Body of pancreas (tissue), 4 donors: ENCODE measurements around the gene GNGT2. TPM values are rescaled to one million over a fixed set of nuclear protein-coding genes. Genes with fewer than 3 reads are reported as not detected.

Source experiments
- ATAC-seq: fragments of 150-250 bp; one replicate; pipeline ENCODE4 v1.9.1; 2016
- DNase-seq, 4 donors: peaks; one replicate each; pipeline ENCODE4 v3.0.0-alpha.2; 2019
- H3K27ac ChIP-seq, 4 donors: fragments of 200-600 bp; sonication (generic); 1 replicate in 3 of 4; 2 replicates in 1 of 4; pipeline versions ENCODE4 v1.5.1 to v1.6.1; 2016 to 2019; ENCODE audit warnings: mild to moderate bottlenecking in 1 of 4, mixed read lengths in 1 of 4, moderate library complexity in 1 of 4
- H3K27me3 ChIP-seq, 2 donors: fragments of 200-600 bp; sonication (generic); one replicate each; pipeline ENCODE4 v1.6.0; 2016; ENCODE audit warnings: mild to moderate bottlenecking in 1 of 2
- H3K36me3 ChIP-seq, 2 donors: fragments of 200-600 bp; sonication (generic); replicated peaks in 1 of 2; 2 replicates each; pipeline ENCODE4 v1.5.1; 2016; ENCODE audit warnings: low read depth in 2 of 2; ENCODE audit not compliant: insufficient read depth in 1 of 2
- H3K4me1 ChIP-seq: fragments of 200-600 bp; sonication (generic); one replicate; pipeline ENCODE4 v1.6.0; 2016
- H3K4me3 ChIP-seq, 2 donors: fragments of 200-600 bp; sonication (generic); 1 replicate in 1 of 2; 2 replicates in 1 of 2; pipeline ENCODE4 v1.5.1; 2016 to 2019
- H3K9me3 ChIP-seq, 3 donors: fragments of 200-600 bp; sonication (generic); 1 replicate in 2 of 3; 2 replicates in 1 of 3; pipeline ENCODE4 v1.5.1; 2016
- POLR2A ChIP-seq, 3 donors: fragments of 450-650 bp; IDR thresholded peaks; one replicate each; pipeline ENCODE4 v1.6.1; 2016; ENCODE audit warnings: antibody characterized with exemption in 3 of 3, mild to moderate bottlenecking in 2 of 3
- WGBS, 2 donors: methylation state at CpG; one replicate each; pipeline ENCODE4 v1.1.5; 2017; 5-methylcytosine and 5-hydroxymethylcytosine counted together
- intact Hi-C: fragments of 100-400 bp; cut with DNase I; formaldehyde crosslinking; loops from one replicate; pipeline ENCODE4 v1.15.1; 2023
- total RNA-seq, 2 donors: library from RNA; depleted of rRNA; stranded (reverse); fragments of >200 nt; gene quantifications; one replicate each; pipeline ENCODE4 v1.1.0, GENCODE V29; 2016
- TF ChIP-seq, protein P1 (sequence below), 7 experiments: fragments of 450-650 bp in 4 of 7; fragments of 200-600 bp in 3 of 7; sonication (generic) in 3 of 7; IDR thresholded peaks; one replicate each; pipeline ENCODE4 v1.5.1; 2016 to 2019; ENCODE audit warnings: antibody characterized with exemption in 7 of 7

Gene GNGT2
- total RNA-seq, 2 donors from 2014 or later = 16.8 TPM; not detected in 1

DNA sequence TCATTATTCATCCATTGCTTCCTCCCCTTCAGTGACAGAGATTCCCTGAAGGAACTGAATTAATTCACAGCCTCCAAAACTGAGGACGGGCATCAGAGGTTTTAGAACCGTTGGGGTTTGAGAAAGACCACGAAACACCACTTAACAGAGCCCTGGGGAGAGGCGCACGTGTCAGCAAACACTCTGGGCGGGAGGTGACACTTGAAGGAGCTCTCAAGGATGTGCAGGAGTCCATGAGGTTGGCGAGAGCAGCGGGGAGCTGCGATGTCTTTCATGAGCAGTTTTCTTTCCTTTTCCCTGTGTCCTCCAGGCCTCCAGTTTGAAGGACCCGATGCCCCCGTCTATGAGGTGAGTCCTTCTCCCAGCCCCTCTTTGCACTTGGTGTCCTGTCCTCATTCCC is 54.1 kb downstream of the GNGT2 start:
- H3K4me1 ChIP-seq = no peaks in the 10 kb centered on the region
- no peaks in the 10 kb centered on the region for H3K36me3 ChIP-seq
- WGBS, 2 donors = 57% methylated on average over 10 to 11 of the region's 11 CpGs
- H3K4me3 ChIP-seq = no peak overlapping the region
- DNase-seq = no peak
- intact Hi-C loops = no loop called here
- H3K27ac ChIP-seq = no peak overlapping the region
- peaks cover 0 to 3% of the 10 kb centered on the region in 2 donors for H3K27me3 ChIP-seq
- TF ChIP-seq, protein P1, sequence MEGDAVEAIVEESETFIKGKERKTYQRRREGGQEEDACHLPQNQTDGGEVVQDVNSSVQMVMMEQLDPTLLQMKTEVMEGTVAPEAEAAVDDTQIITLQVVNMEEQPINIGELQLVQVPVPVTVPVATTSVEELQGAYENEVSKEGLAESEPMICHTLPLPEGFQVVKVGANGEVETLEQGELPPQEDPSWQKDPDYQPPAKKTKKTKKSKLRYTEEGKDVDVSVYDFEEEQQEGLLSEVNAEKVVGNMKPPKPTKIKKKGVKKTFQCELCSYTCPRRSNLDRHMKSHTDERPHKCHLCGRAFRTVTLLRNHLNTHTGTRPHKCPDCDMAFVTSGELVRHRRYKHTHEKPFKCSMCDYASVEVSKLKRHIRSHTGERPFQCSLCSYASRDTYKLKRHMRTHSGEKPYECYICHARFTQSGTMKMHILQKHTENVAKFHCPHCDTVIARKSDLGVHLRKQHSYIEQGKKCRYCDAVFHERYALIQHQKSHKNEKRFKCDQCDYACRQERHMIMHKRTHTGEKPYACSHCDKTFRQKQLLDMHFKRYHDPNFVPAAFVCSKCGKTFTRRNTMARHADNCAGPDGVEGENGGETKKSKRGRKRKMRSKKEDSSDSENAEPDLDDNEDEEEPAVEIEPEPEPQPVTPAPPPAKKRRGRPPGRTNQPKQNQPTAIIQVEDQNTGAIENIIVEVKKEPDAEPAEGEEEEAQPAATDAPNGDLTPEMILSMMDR (IDR thresholded peaks at IDR 0.05) = no peak
- TF ChIP-seq POLR2A (IDR thresholded peaks at IDR 0.05) = no peak
- no peak for ATAC-seq
- no peaks in the 10 kb centered on the region for H3K9me3 ChIP-seq

Other genes starting within 250 kb of the GNGT2 start
- not detected for gene GIP, start 242.0 kb downstream of the GNGT2 start, total RNA-seq
- gene IGF2BP1, start 213.2 kb downstream of the GNGT2 start, total RNA-seq = not detected
- gene B4GALNT2, start 77.8 kb downstream of the GNGT2 start, total RNA-seq = not detected
- 1 to 10 TPM; 4.9 to 6.3 TPM for gene ABI3, start 133 bp upstream of the GNGT2 start, total RNA-seq
- gene PHOSPHO1, start 20.2 kb upstream of the GNGT2 start, total RNA-seq = 10 to 100 TPM in 1 of 2 donors, not detected in 1; 13.5 TPM
- 10 to 100 TPM; 26.4 to 36.1 TPM for gene ZNF652, start 151.7 kb upstream of the GNGT2 start, total RNA-seq
- gene PHB1, start 204.3 kb upstream of the GNGT2 start, total RNA-seq = 10 to 100 TPM; 37.1 to 38.6 TPM